ENCODE measurements around the gene KLF5.

KLF5 gene

DNA sequence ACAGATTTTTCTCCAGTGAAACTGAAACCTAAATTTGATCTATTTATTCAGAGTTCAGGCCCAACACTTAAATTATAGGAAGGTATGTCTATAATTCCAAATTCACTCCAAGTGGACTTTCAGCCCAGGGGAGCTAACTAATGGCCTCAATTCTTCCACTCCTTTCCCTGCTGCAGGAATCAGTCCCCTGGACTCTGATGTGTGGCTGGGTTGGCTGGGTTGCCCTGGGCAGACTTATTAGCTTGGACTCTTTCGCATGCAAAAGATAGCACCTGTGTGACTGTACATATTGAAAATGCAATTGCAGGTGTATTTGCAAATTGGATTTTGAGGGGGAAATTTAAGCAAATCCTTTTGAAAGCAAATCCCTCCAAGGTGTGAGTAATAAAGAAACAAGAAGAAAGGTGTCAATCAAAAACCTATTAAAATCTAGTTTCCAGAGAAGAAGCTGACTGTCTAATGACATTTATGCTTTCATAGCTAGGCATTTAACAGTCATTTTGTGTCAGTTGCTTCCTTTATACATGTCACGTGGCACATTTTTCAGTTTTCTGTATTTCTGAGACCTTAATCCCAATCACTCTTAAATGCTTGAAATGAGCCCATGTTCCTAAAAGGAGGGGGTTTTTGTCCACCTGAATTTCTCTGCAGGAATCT lies 42.7 kb downstream of the KLF5 start:
- H3K4me2 ChIP-seq (ENCODE audit: low read depth, low read length, poor library complexity, severe bottlenecking), result no peak overlapping the region
- no peaks in the 10 kb centered on the region for H3K4me1 ChIP-seq (ENCODE audit: insufficient read depth, low read length, poor library complexity, severe bottlenecking)
- no peaks in the 10 kb centered on the region for H3K9me2 ChIP-seq (replicated peaks; ENCODE audit: low read depth, low read length)
- no peaks in the 10 kb centered on the region for H3K79me2 ChIP-seq (ENCODE audit: insufficient read depth, low read length)
- no peak for TF ChIP-seq EZH2phosphoT487 (IDR thresholded peaks at IDR 0.05; ENCODE audit: borderline replicate concordance)
- TF ChIP-seq, protein P1, sequence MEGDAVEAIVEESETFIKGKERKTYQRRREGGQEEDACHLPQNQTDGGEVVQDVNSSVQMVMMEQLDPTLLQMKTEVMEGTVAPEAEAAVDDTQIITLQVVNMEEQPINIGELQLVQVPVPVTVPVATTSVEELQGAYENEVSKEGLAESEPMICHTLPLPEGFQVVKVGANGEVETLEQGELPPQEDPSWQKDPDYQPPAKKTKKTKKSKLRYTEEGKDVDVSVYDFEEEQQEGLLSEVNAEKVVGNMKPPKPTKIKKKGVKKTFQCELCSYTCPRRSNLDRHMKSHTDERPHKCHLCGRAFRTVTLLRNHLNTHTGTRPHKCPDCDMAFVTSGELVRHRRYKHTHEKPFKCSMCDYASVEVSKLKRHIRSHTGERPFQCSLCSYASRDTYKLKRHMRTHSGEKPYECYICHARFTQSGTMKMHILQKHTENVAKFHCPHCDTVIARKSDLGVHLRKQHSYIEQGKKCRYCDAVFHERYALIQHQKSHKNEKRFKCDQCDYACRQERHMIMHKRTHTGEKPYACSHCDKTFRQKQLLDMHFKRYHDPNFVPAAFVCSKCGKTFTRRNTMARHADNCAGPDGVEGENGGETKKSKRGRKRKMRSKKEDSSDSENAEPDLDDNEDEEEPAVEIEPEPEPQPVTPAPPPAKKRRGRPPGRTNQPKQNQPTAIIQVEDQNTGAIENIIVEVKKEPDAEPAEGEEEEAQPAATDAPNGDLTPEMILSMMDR (conservative IDR thresholded peaks at IDR 0.05; ENCODE audit: low read length), result no peak
- no peaks in the 10 kb centered on the region for H3K36me3 ChIP-seq (ENCODE audit: insufficient read depth, low read length)
- no peaks in the 10 kb centered on the region for H4K20me1 ChIP-seq (ENCODE audit: insufficient read depth, low read length, poor library complexity, severe bottlenecking)
- no peaks in the 10 kb centered on the region for H3F3A ChIP-seq (ENCODE audit: low read depth)
- H3K4me3 ChIP-seq (ENCODE audit: low read length, poor library complexity, severe bottlenecking), result no peak overlapping the region
- no peaks in the 10 kb centered on the region for H3K27me3 ChIP-seq (ENCODE audit: insufficient read depth, low read length, poor library complexity, severe bottlenecking)
- H3K9ac ChIP-seq (ENCODE audit: low read depth, low read length, poor library complexity, severe bottlenecking), result no peak overlapping the region
- no peak overlapping the region for H2AFZ ChIP-seq (ENCODE audit: low read length)
- H3K9me3 ChIP-seq (ENCODE audit: insufficient read depth, low read depth, low read length), result no peaks in the 10 kb centered on the region

DNA sequence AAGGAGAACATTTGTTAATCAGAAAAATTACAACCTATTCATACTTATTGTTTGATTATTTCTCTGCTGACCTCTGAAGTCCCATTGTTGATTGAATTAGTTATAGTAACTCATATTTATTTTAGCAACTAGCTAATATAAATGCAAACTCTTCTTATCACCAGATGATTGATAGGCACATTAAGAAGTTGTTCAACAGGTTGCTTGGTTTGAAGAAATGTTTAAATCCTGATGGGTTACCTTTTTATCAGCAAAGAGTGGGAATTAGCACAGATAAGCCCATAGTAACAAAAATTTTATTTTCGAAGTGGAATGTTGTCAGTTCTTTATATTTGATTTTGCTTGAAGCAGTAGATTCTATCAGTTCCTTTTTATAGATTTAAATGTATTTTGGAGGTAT lies 44.4 kb downstream of the KLF5 start:
- H3K4me3 ChIP-seq (ENCODE audit: low read length, poor library complexity, severe bottlenecking), result no peak overlapping the region
- no peak overlapping the region for H2AFZ ChIP-seq (ENCODE audit: low read length)
- no peak overlapping the region for H3K4me2 ChIP-seq (ENCODE audit: low read depth, low read length, poor library complexity, severe bottlenecking)
- no peaks in the 10 kb centered on the region for H3K79me2 ChIP-seq (ENCODE audit: insufficient read depth, low read length)
- H4K20me1 ChIP-seq (ENCODE audit: insufficient read depth, low read length, poor library complexity, severe bottlenecking), result no peaks in the 10 kb centered on the region
- no peaks in the 10 kb centered on the region for H3F3A ChIP-seq (ENCODE audit: low read depth)
- no peaks in the 10 kb centered on the region for H3K27me3 ChIP-seq (ENCODE audit: insufficient read depth, low read length, poor library complexity, severe bottlenecking)
- no peaks in the 10 kb centered on the region for H3K4me1 ChIP-seq (ENCODE audit: insufficient read depth, low read length, poor library complexity, severe bottlenecking)
- no peaks in the 10 kb centered on the region for H3K9me3 ChIP-seq (ENCODE audit: insufficient read depth, low read depth, low read length)
- H3K36me3 ChIP-seq (ENCODE audit: insufficient read depth, low read length), result no peaks in the 10 kb centered on the region
- no peak for TF ChIP-seq EZH2phosphoT487 (IDR thresholded peaks at IDR 0.05; ENCODE audit: borderline replicate concordance)
- TF ChIP-seq, protein P1 (conservative IDR thresholded peaks at IDR 0.05; ENCODE audit: low read length), result no peak
- H3K9ac ChIP-seq (ENCODE audit: low read depth, low read length, poor library complexity, severe bottlenecking), result no peak overlapping the region
- no peaks in the 10 kb centered on the region for H3K9me2 ChIP-seq (replicated peaks; ENCODE audit: low read depth, low read length)

DNA sequence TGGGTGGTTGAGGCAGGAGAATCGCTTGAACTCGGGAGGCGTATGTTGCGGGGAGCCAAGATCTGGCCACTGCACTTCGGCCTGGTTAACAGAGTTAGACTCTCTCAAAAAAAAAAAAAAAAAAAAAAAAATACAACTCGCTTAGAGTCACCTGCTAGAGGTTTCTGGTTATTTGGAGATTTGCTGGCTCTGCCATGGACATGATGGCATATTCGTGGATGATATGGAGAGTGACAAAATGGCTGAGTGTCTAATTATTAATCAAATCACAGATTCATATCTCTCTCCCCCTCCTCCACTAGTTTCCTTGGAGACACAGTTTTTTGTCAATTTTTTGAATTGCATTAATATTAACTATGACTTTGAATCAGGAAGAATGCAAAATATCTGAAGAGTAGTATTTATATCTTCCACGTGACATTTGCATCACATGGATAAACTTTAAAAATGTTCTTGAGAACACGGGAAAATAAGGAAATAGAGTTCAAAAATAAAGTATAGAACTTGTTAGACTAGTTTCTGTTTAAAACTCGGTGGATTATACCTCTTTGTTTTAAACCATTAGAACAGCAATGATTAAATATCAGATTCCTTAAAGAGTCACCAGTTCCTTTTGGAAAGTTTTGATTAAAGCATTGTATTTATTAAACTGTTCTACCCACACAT lies 47.8 kb downstream of the KLF5 start:
- no peaks in the 10 kb centered on the region for H3K27me3 ChIP-seq (ENCODE audit: insufficient read depth, low read length, poor library complexity, severe bottlenecking)
- TF ChIP-seq, protein P1 (conservative IDR thresholded peaks at IDR 0.05; ENCODE audit: low read length), result no peak
- TF ChIP-seq EZH2phosphoT487 (IDR thresholded peaks at IDR 0.05; ENCODE audit: borderline replicate concordance), result no peak
- no peak overlapping the region for H2AFZ ChIP-seq (ENCODE audit: low read length)
- no peaks in the 10 kb centered on the region for H3K36me3 ChIP-seq (ENCODE audit: insufficient read depth, low read length)
- no peaks in the 10 kb centered on the region for H3K79me2 ChIP-seq (ENCODE audit: insufficient read depth, low read length)
- H3K4me1 ChIP-seq (ENCODE audit: insufficient read depth, low read length, poor library complexity, severe bottlenecking), result no peaks in the 10 kb centered on the region
- no peak overlapping the region for H3K9ac ChIP-seq (ENCODE audit: low read depth, low read length, poor library complexity, severe bottlenecking)
- H3K9me2 ChIP-seq (replicated peaks; ENCODE audit: low read depth, low read length), result no peaks in the 10 kb centered on the region
- H4K20me1 ChIP-seq (ENCODE audit: insufficient read depth, low read length, poor library complexity, severe bottlenecking), result no peaks in the 10 kb centered on the region
- H3F3A ChIP-seq (ENCODE audit: low read depth), result no peaks in the 10 kb centered on the region
- no peak overlapping the region for H3K4me2 ChIP-seq (ENCODE audit: low read depth, low read length, poor library complexity, severe bottlenecking)
- H3K9me3 ChIP-seq (ENCODE audit: insufficient read depth, low read depth, low read length), result no peaks in the 10 kb centered on the region
- H3K4me3 ChIP-seq (ENCODE audit: low read length, poor library complexity, severe bottlenecking), result no peak overlapping the region

Data from Loucy (cell line).